ENCODE data around the gene RUVBL1.

The RUVBL1 gene

GRCh38 chr3:128131897-128132646 is 8.5 kb upstream of the RUVBL1 start (continued):
- TF ChIP-seq TSHZ2 (CRISPR knock-in tag; IDR thresholded peaks at IDR 0.05) (no peak), OSR1 (CRISPR knock-in tag; IDR thresholded peaks at IDR 0.05) (no peak), ZFP30 (CRISPR knock-in tag; IDR thresholded peaks at IDR 0.05) (no peak)

- ATAC-seq = no peak
- TF ChIP-seq ZNF8 (CRISPR knock-in tag; IDR thresholded peaks at IDR 0.05) (no peak), ESRRG (CRISPR knock-in tag; IDR thresholded peaks at IDR 0.05) (no peak), CSDC2 (CRISPR knock-in tag; IDR thresholded peaks at IDR 0.05) (no peak), RARB (CRISPR knock-in tag; IDR thresholded peaks at IDR 0.05) (no peak), CREB5 (CRISPR knock-in tag; IDR thresholded peaks at IDR 0.05; ENCODE audit: low read depth) (no peak), ZC3H10 (CRISPR knock-in tag; IDR thresholded peaks at IDR 0.05) (no peak), BACH2 (CRISPR knock-in tag; IDR thresholded peaks at IDR 0.05; ENCODE audit: borderline replicate concordance) (no peak), CSRNP3 (CRISPR knock-in tag; IDR thresholded peaks at IDR 0.05) (no peak), ZNF565 (CRISPR knock-in tag; conservative IDR thresholded peaks at IDR 0.05; ENCODE audit: low read depth) (no peak), PATZ1 (CRISPR knock-in tag; IDR thresholded peaks at IDR 0.05; ENCODE audit: borderline replicate concordance) (no peak)
Measured at GRCh38 chr3:128128251-128128650, 4.6 kb upstream of the RUVBL1 start.

GRCh38 chr3:128127236-128127635 is 3.6 kb upstream of the RUVBL1 start:
- no peak for ATAC-seq
- no peak for TF ChIP-seq BACH2 (CRISPR knock-in tag; IDR thresholded peaks at IDR 0.05; ENCODE audit: borderline replicate concordance)
- TF ChIP-seq CSRNP3 (CRISPR knock-in tag; IDR thresholded peaks at IDR 0.05) = no peak
- no peak for TF ChIP-seq CSDC2 (CRISPR knock-in tag; IDR thresholded peaks at IDR 0.05)
- no peak for TF ChIP-seq ZC3H10 (CRISPR knock-in tag; IDR thresholded peaks at IDR 0.05)
- TF ChIP-seq ZFP3 (CRISPR knock-in tag; IDR thresholded peaks at IDR 0.05) = no peak
- TF ChIP-seq ISL1 (CRISPR knock-in tag; IDR thresholded peaks at IDR 0.05) = no peak
- no peak for TF ChIP-seq PPARA (CRISPR knock-in tag; IDR thresholded peaks at IDR 0.05; ENCODE audit: borderline replicate concordance)
- no peak for TF ChIP-seq ARNTL (CRISPR knock-in tag; IDR thresholded peaks at IDR 0.05; ENCODE audit: borderline replicate concordance, low read depth)
- TF ChIP-seq ZNF70 (CRISPR knock-in tag; IDR thresholded peaks at IDR 0.05) = no peak
- no peak for TF ChIP-seq SNAI2 (CRISPR knock-in tag; IDR thresholded peaks at IDR 0.05)
- TF ChIP-seq TSHZ2 (CRISPR knock-in tag; IDR thresholded peaks at IDR 0.05) = no peak

Measured in SK-N-SH treated with all-trans-retinoic acid at 6 μM for 48 hours (cell line).